Esophagus muscularis mucosa (tissue), 4 donors: ENCODE data around the gene ZNF536. TPM values are rescaled to one million over a fixed set of nuclear protein-coding genes. Genes with fewer than 3 reads are reported as not detected.

Source experiments
- DNase-seq: peaks from one replicate; pipeline ENCODE4 v3.0.0-alpha.2; 2017; ENCODE audit errors: extremely low spot score
- H3K27ac ChIP-seq, 4 donors: fragments of 200-600 bp; sonication (generic); replicated peaks in 1 of 4; 1 replicate in 3 of 4; 2 replicates in 1 of 4; pipeline ENCODE4 v1.5.1; 2016 to 2019; ENCODE audit warnings: mild to moderate bottlenecking in 1 of 4
- H3K27me3 ChIP-seq, 4 donors: fragments of 200-600 bp; sonication (generic); one replicate each; pipeline versions ENCODE4 v1.5.1 to v1.6.0; 2016 to 2019
- H3K36me3 ChIP-seq, 4 donors: fragments of 200-600 bp; sonication (generic); one replicate each; pipeline ENCODE4 v1.5.1; 2016 to 2019
- H3K4me1 ChIP-seq, 4 donors: fragments of 200-600 bp; sonication (generic); one replicate each; pipeline ENCODE4 v1.5.1; 2016 to 2019
- H3K4me3 ChIP-seq, 4 donors: fragments of 200-600 bp; sonication (generic); 1 replicate in 2 of 4; 2 replicates in 2 of 4; pipeline ENCODE4 v1.5.1; 2016 to 2019; ENCODE audit warnings: mild to moderate bottlenecking in 4 of 4, moderate library complexity in 1 of 4
- H3K9me3 ChIP-seq, 4 donors: fragments of 200-600 bp; sonication (generic); 1 replicate in 3 of 4; 2 replicates in 1 of 4; pipeline ENCODE4 v1.5.1; 2016 to 2019
- EP300 ChIP-seq: sonication (generic); formaldehyde crosslinking; IDR thresholded peaks from one replicate; pipeline ENCODE4 v1.6.1; 2017; ENCODE audit warnings: antibody characterized with exemption
- POLR2A ChIP-seq: fragments of 450-650 bp; IDR thresholded peaks from one replicate; pipeline ENCODE4 v1.6.1; 2017; ENCODE audit warnings: antibody characterized with exemption, moderate library complexity, mild to moderate bottlenecking, low read depth
- POLR2AphosphoS5 ChIP-seq, 2 donors: sonication (generic); formaldehyde crosslinking; IDR thresholded peaks; one replicate each; pipeline ENCODE4 v1.6.1; 2017; ENCODE audit warnings: antibody characterized with exemption in 2 of 2
- WGBS: methylation state at CpG from one replicate; pipeline ENCODE4 v1.1.5; 2018; 5-methylcytosine and 5-hydroxymethylcytosine counted together
- intact Hi-C: fragments of 100-400 bp; cut with DNase I; formaldehyde crosslinking; loops from one replicate; pipeline ENCODE4 v1.15.1; 2023
- total RNA-seq, 4 donors: library from RNA; depleted of rRNA; stranded (reverse); fragments of >200 nt; gene quantifications; one replicate each; pipeline versions ENCODE4 v1.1.0 to v1.2.1, GENCODE V29; 2016
- TF ChIP-seq, protein P1 (sequence below), 3 experiments: fragments of 200-600 bp in 2 of 3; fragments of 450-650 bp in 1 of 3; sonication (generic) in 2 of 3; IDR thresholded peaks; one replicate each; pipeline ENCODE4 v1.5.1; 2017 to 2019; ENCODE audit warnings: antibody characterized with exemption in 3 of 3, mild to moderate bottlenecking in 2 of 3, moderate library complexity in 1 of 3

ZNF536 gene
- total RNA-seq, 4 donors from 2014 or later: 2.5 to 7.3 (median 5.6) TPM

DNA sequence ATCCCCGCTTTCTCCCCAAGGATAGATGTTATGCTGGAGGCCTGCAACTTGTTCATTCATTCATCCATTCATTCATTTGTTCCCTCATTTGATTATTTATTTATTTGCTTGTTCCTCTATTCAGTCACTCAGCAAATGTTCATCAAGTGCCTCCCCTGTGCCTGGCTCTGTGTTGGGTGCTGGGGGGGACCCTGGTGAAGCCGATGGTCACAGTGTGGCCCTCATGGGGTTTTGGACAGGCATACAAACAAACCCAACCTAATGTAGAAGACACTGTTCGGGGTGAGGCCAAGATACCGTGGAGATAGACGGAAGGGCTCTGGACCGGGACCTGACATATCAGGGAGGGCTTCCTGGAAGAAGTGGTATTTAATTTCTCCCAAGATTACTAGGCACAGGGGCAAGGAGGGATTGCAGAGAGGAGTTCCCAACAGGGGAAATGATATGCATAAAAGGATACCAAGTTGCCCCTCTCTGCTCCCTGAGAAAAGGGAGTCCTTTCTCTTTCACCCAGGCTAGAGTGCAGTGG is 58.1 kb downstream of the ZNF536 start:
- TF ChIP-seq POLR2AphosphoS5 (IDR thresholded peaks at IDR 0.05): no peak
- TF ChIP-seq EP300: no peak
- TF ChIP-seq POLR2A: no peak
- TF ChIP-seq, protein P1, sequence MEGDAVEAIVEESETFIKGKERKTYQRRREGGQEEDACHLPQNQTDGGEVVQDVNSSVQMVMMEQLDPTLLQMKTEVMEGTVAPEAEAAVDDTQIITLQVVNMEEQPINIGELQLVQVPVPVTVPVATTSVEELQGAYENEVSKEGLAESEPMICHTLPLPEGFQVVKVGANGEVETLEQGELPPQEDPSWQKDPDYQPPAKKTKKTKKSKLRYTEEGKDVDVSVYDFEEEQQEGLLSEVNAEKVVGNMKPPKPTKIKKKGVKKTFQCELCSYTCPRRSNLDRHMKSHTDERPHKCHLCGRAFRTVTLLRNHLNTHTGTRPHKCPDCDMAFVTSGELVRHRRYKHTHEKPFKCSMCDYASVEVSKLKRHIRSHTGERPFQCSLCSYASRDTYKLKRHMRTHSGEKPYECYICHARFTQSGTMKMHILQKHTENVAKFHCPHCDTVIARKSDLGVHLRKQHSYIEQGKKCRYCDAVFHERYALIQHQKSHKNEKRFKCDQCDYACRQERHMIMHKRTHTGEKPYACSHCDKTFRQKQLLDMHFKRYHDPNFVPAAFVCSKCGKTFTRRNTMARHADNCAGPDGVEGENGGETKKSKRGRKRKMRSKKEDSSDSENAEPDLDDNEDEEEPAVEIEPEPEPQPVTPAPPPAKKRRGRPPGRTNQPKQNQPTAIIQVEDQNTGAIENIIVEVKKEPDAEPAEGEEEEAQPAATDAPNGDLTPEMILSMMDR (IDR thresholded peaks at IDR 0.05): no peak
- Histone ChIP-seq H3K4me1 (no peaks in the 10 kb centered on the region), H3K27ac (no peak overlapping the region), H3K4me3 (no peak overlapping the region), H3K27me3 (peaks cover 0 to 28% (median 0%) of the 10 kb centered on the region in 4 donors), H3K36me3 (no peaks in the 10 kb centered on the region), H3K9me3 (no peaks in the 10 kb centered on the region)
- 97% methylated on average over 6 of the region's 6 CpGs for WGBS
- DNase-seq: no peak
- intact Hi-C loops: no loop called here

DNA sequence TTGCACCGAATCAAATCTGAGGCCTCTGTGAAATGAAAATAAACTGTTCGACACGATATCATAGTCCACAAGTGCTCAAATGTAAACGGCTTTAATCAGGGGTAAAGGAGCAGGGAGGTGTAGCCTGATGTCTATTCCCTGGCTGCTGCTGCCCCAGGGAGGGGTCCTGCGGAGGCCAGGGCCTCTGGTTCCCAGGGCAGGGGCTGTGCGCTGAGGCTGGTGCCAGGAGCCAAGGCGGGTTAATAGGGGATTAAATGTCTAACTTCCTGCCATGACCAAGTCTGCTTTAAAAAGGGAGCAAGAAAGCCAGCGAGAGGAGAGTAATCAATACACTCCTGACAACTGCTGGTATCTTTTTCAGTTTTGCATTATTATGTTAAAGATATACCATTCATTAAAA is 59.4 kb downstream of the ZNF536 start:
- Histone ChIP-seq H3K4me3 (no peak overlapping the region), H3K9me3 (no peaks in the 10 kb centered on the region), H3K27me3 (peaks cover 0 to 24% (median 0%) of the 10 kb centered on the region in 4 donors), H3K4me1 (no peaks in the 10 kb centered on the region), H3K27ac (no peak overlapping the region), H3K36me3 (no peaks in the 10 kb centered on the region)
- TF ChIP-seq, protein P1 (IDR thresholded peaks at IDR 0.05): no peak
- TF ChIP-seq EP300 (no peak), POLR2A (no peak), POLR2AphosphoS5 (IDR thresholded peaks at IDR 0.05) (no peak)
- intact Hi-C loops: no loop called here
- 44% methylated on average over 8 of the region's 8 CpGs for WGBS
- no peak for DNase-seq

DNA sequence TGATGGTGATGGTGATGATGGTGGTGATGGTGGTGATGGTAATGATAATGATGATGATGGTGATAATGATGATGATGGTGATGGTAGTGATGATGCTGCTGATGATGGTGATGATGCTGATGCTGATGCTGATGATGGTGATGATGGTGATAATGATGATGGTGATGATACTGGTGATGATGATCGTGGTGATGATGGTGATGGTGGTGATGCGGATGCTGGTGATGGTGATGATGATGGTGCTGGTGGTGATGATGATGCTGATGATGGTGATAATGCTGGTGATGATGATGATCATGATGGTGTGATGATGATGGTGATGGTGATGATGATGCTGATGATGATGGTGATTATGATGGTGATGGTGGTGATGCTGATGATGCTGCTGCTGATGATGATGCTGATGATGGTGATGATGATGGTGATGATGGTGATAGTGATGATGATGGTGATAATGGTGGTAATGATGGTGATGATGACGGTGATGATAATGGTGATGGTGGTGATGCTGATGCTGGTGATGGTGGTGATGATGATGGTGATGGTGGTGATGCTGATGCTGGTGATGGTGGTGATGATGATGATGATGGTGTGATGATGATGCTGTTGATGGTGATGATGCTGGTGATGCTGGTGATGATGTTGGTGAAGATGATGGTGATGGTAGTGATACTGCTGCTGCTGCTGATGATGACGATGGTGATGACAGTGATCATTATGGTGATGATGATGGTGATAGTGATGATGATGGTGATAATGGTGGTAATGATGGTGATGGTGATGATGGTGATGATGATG is 62.8 kb downstream of the ZNF536 start:
- no peak for DNase-seq
- no peaks in the 10 kb centered on the region for H3K4me1 ChIP-seq
- H3K36me3 ChIP-seq: no peaks in the 10 kb centered on the region
- no peaks in the 10 kb centered on the region for H3K9me3 ChIP-seq
- H3K27me3 ChIP-seq: peaks cover 0 to 27% (median 0%) of the 10 kb centered on the region in 4 donors
- intact Hi-C loops: no loop called here
- WGBS: 94% methylated on average over 4 of the region's 4 CpGs
- TF ChIP-seq EP300 (no peak), POLR2A (no peak), POLR2AphosphoS5 (IDR thresholded peaks at IDR 0.05) (no peak)
- TF ChIP-seq, protein P1 (IDR thresholded peaks at IDR 0.05): no peak
- H3K4me3 ChIP-seq: no peak overlapping the region
- H3K27ac ChIP-seq: no peak overlapping the region

DNA sequence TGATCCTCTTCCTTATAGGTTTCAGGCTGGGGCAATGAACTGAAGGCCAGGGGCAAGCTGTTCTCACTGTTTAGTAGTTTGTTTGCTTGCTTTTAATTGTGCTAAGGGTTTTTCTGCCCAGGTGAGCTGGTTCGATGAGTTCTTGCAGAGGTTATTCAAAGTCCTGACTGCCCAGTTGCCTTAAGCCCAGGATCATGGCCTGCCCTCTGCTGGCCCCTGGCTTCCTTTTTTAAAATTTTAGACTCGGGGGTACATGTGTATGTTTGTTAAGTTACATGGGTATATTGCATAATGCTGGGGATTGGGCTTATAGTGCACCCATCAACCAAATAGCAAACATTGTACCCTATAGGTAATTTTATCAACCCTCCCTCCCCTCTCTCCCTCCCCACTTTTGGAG is 65.7 kb downstream of the ZNF536 start:
- no peaks in the 10 kb centered on the region for H3K4me1 ChIP-seq
- DNase-seq: no peak
- intact Hi-C loops: no loop called here
- H3K27me3 ChIP-seq: peaks cover 0 to 22% (median 0%) of the 10 kb centered on the region in 4 donors
- no peaks in the 10 kb centered on the region for H3K36me3 ChIP-seq
- 74% methylated on average over 2 of the region's 2 CpGs for WGBS
- no peak overlapping the region for H3K27ac ChIP-seq
- TF ChIP-seq EP300 (no peak), POLR2AphosphoS5 (IDR thresholded peaks at IDR 0.05) (no peak), POLR2A (no peak)
- TF ChIP-seq, protein P1 (IDR thresholded peaks at IDR 0.05): no peak
- H3K4me3 ChIP-seq: no peak overlapping the region
- no peaks in the 10 kb centered on the region for H3K9me3 ChIP-seq
